Caco-2 (cell line): ENCODE data around the gene ELOVL2. TPM values are rescaled to one million over a fixed set of nuclear protein-coding genes. Genes with fewer than 3 reads are reported as not detected.

ENCODE experiments used
- BruUV-seq: library from RNA; stranded (reverse); fragments of 400-500 nt; replicated peaks from 2 replicates; lab custom pipeline; 2021; lab: Mats Ljungman, UMichigan
- CTCF ChIA-PET: fragments of 300-600 bp; sonication (Branson Sonifier 250); formaldehyde crosslinking; loops from one replicate; lab custom pipeline; 2022; ENCODE audit warnings: antibody characterized with exemption; lab: Charles Lee
- POLR2A ChIA-PET: fragments of 300-600 bp; sonication (Branson Sonifier 250); formaldehyde crosslinking; loops from one replicate; lab custom pipeline; 2022; ENCODE audit warnings: antibody characterized with exemption; lab: Charles Lee
- DNase-seq, 2 experiments: peaks; one replicate each; pipeline versions ENCODE4 v3.0.0 to v3.0.0-alpha.2; 2020 to 2022
- H3K27me3 ChIP-seq: replicated peaks from 2 replicates; pipeline ENCODE4 v1.6.0; 2011; ENCODE audit warnings: low read length; ENCODE audit not compliant: control insufficient read depth, insufficient read depth
- H3K36me3 ChIP-seq: 2 replicates; pipeline ENCODE4 v1.5.1; 2011; ENCODE audit warnings: low read length; ENCODE audit not compliant: control insufficient read depth, insufficient read depth
- H3K4me1 ChIP-seq: fragments of 250-450 bp; sonication (Bioruptor Pico); 2 replicates; pipeline ENCODE4 v1.5.1; 2020; ENCODE audit warnings: mild to moderate bottlenecking
- H3K4me3 ChIP-seq: 2 replicates; pipeline ENCODE4 v1.5.1; 2011; ENCODE audit warnings: low read depth, mild to moderate bottlenecking, control low read depth, low read length
- H3K9me3 ChIP-seq: fragments of 250-450 bp; sonication (Bioruptor Pico); 2 replicates; pipeline ENCODE4 v1.5.1; 2020; ENCODE audit warnings: mild to moderate bottlenecking, moderate library complexity
- H3K27ac Mint-ChIP-seq: one replicate; pipeline ENCODE4 v1.8.0; 2022; ENCODE audit warnings: mixed read lengths; ENCODE audit not compliant: unreplicated experiment
- H3K27me3 Mint-ChIP-seq: one replicate; pipeline ENCODE4 v1.8.0; 2022; ENCODE audit warnings: mixed read lengths; ENCODE audit not compliant: insufficient read depth, unreplicated experiment
- H3K36me3 Mint-ChIP-seq: one replicate; pipeline ENCODE4 v1.8.0; 2022; ENCODE audit warnings: mild to moderate bottlenecking, mixed read lengths; ENCODE audit not compliant: insufficient read depth, unreplicated experiment
- H3K4me1 Mint-ChIP-seq: one replicate; pipeline ENCODE4 v1.8.0; 2022; ENCODE audit warnings: low read depth, mixed read lengths; ENCODE audit not compliant: unreplicated experiment
- H3K4me3 Mint-ChIP-seq: one replicate; pipeline ENCODE4 v1.8.0; 2022; ENCODE audit warnings: mild to moderate bottlenecking, moderate library complexity, mixed read lengths; ENCODE audit not compliant: unreplicated experiment
- H3K9me3 Mint-ChIP-seq: one replicate; pipeline ENCODE4 v1.8.0; 2022; ENCODE audit warnings: mixed read lengths; ENCODE audit not compliant: unreplicated experiment
- CTCF ChIP-seq, 2 experiments: fragments of 200-600 bp in 1 of 2; IDR thresholded peaks; 1 replicate in 1 of 2; 2 replicates in 1 of 2; pipeline versions ENCODE4 v1.5.1 to v1.8.0; 2011 to 2022; ENCODE audit warnings: antibody characterized with exemption in 1 of 2, control low read depth in 1 of 2, inconsistent platforms in 1 of 2, low read depth in 1 of 2, low read length in 1 of 2, mild to moderate bottlenecking in 1 of 2, moderate library complexity in 1 of 2; ENCODE audit not compliant: insufficient read depth in 1 of 2, severe bottlenecking in 1 of 2, unreplicated experiment in 1 of 2
- intact Hi-C: fragments of 100-400 bp; cut with micrococcal nuclease; formaldehyde crosslinking; loops from one replicate; pipeline ENCODE4 v1.10.0; 2022; ENCODE audit not compliant: unreplicated experiment
- total RNA-seq: library from RNA; stranded (reverse); gene quantifications from 2 replicates; pipeline ENCODE4 v1.2.3, GENCODE V29; 2022

The ELOVL2 gene
- total RNA-seq, 1 experiment from 2014 or later = not detected

- Mint-ChIP-seq H3K27ac (no peak overlapping the region), H3K4me1 (peaks cover 5% of the 10 kb centered on the region), H3K36me3 (no peaks in the 10 kb centered on the region), H3K27me3 (no peaks in the 10 kb centered on the region), H3K4me3 (no peak overlapping the region), H3K9me3 (peaks cover 9% of the 10 kb centered on the region)
- no peak for DNase-seq
- TF ChIP-seq CTCF (IDR thresholded peaks at IDR 0.05; ENCODE audit: insufficient read depth in 1 of 2, low read depth in 1 of 2, low read length in 1 of 2, severe bottlenecking in 1 of 2, unreplicated experiment in 1 of 2) = no peak
- no TSS peak for BruUV-seq
- H3K4me1 ChIP-seq = no peaks in the 10 kb centered on the region; the same call in 1 of the 2 replicates
- no peaks in the 10 kb centered on the region for H3K27me3 ChIP-seq
- H3K4me3 ChIP-seq = no peak overlapping the region
- intact Hi-C loops = no loop called here
- H3K9me3 ChIP-seq = no peaks in the 10 kb centered on the region; the same call in 1 of the 2 replicates
- CTCF ChIA-PET = no interaction called here
- H3K36me3 ChIP-seq = no peaks in the 10 kb centered on the region
- POLR2A ChIA-PET = no interaction called here
Observed at GRCh38 chr6:10957414-10957886, 86.7 kb downstream of the ELOVL2 start.

- no peaks in the 10 kb centered on the region; the same call in 1 of the 2 replicates for H3K9me3 ChIP-seq
- POLR2A ChIA-PET = no interaction called here
- CTCF ChIA-PET = no interaction called here
- H3K9me3 Mint-ChIP-seq = peaks cover 9% of the 10 kb centered on the region
- TF ChIP-seq CTCF (IDR thresholded peaks at IDR 0.05; ENCODE audit: insufficient read depth in 1 of 2, low read depth in 1 of 2, low read length in 1 of 2, severe bottlenecking in 1 of 2, unreplicated experiment in 1 of 2) = no peak
- intact Hi-C loops = no loop called here
- no peak overlapping the region for H3K27ac Mint-ChIP-seq
- H3K4me1 Mint-ChIP-seq = peaks cover 5% of the 10 kb centered on the region
- no peaks in the 10 kb centered on the region for H3K27me3 Mint-ChIP-seq
- BruUV-seq = no TSS peak
- no peaks in the 10 kb centered on the region for H3K36me3 Mint-ChIP-seq
- no peaks in the 10 kb centered on the region for H3K27me3 ChIP-seq
- no peaks in the 10 kb centered on the region for H3K36me3 ChIP-seq
- no peak overlapping the region for H3K4me3 Mint-ChIP-seq
- no peak overlapping the region for H3K4me3 ChIP-seq
- no peak for DNase-seq
- H3K4me1 ChIP-seq = peaks cover 5% of the 10 kb centered on the region
Observed at GRCh38 chr6:10956776-10957175, 87.3 kb downstream of the ELOVL2 start.

DNA sequence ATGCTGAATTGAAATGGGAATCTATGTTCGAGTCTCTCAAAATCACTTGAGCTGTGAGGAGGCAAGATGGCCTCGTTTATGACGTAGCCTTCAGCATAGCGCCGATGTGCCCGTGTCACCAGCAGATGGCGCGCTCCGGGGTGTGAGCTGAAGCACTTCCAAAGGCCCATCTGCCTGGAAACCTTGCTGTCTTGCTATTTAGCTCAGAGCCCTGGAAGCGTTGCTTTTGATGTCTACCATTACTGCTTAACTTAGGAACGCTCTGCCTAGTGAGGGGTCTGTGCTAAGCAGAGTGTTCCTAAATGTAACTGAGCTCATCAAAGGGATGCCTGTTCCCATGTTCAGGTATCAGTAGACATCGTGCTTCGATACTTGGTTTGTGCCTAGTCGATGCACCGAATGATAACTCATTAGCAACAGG lies 89.5 kb downstream of the ELOVL2 start:
- no peaks in the 10 kb centered on the region for H3K36me3 Mint-ChIP-seq
- peaks cover 9% of the 10 kb centered on the region for H3K9me3 Mint-ChIP-seq
- intact Hi-C loops = loop anchor here (1.0 to 5.0 kb wide), 3 partner anchors 58 to 542 kb away; no protein-coding TSS in a partner anchor
- peak; percentile 66 to 72 for TF ChIP-seq CTCF (IDR thresholded peaks at IDR 0.05; ENCODE audit: insufficient read depth in 1 of 2, low read depth in 1 of 2, low read length in 1 of 2, severe bottlenecking in 1 of 2, unreplicated experiment in 1 of 2)
- H3K4me1 ChIP-seq = peaks cover 7% of the 10 kb centered on the region
- ChIA-PET CTCF (interaction anchor here (0.6 to 2.7 kb wide), 19 partner anchors 14 to 621 kb away, joined by 3 to 80 read pairs (median 4); partner anchors contain the start of genes ERVFRD-1 and SMIM13), POLR2A (interaction anchor here (0.6 kb wide), 2 partner anchors 39 to 114 kb away, joined by 3 read pairs; no protein-coding TSS in a partner anchor)
- H3K27me3 ChIP-seq = no peaks in the 10 kb centered on the region
- no peaks in the 10 kb centered on the region for H3K27me3 Mint-ChIP-seq
- no peak overlapping the region for H3K4me3 Mint-ChIP-seq
- BruUV-seq = no TSS peak
- no peak overlapping the region for H3K27ac Mint-ChIP-seq
- peaks cover 5% of the 10 kb centered on the region for H3K4me1 Mint-ChIP-seq
- no peaks in the 10 kb centered on the region for H3K36me3 ChIP-seq
- DNase-seq = peak; percentile 78 to 85
- H3K9me3 ChIP-seq = no peaks in the 10 kb centered on the region; the same call in 1 of the 2 replicates
- no peak overlapping the region for H3K4me3 ChIP-seq
